GM19328 (cell line): ENCODE results near the gene C6orf120.
A peak's percentile ranks its signal among the peaks of the same experiment; 100 is the strongest.

Experiments used
- ATAC-seq: cut with Tn5 transposase; IDR thresholded peaks from one replicate; pipeline ENCODE4 v1.9.1; 2021; ENCODE audit warnings: mild to moderate bottlenecking, moderate library complexity; ENCODE audit not compliant: unreplicated experiment

C6orf120 gene

DNA sequence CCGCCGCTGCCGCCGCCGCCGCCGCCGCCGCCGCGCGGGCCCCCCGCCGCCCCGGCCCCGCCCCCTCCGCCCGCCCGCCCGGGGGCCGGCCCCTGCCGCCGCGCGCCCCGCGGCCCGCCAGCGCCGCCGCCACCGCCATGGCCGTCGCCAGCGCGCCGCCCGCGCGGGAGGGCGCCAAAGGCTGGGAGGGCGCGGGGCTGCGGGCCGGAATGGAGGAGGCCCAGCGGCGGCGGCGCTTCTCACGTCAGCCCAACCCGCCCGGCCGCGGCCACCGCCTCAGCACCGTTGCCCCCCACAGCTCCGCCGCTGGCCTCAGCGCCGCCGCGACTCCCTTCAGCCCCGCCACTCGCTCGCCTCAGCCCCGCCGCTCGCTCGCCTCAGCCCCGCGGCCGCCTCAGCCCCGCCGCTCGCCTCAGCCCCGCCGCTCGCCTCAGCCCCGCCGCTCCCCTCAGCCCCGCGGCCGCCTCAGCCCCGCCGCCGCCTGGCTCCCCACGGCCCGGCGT lies 22.1 kb downstream of the C6orf120 start:
- peak; percentile 37 for ATAC-seq

DNA sequence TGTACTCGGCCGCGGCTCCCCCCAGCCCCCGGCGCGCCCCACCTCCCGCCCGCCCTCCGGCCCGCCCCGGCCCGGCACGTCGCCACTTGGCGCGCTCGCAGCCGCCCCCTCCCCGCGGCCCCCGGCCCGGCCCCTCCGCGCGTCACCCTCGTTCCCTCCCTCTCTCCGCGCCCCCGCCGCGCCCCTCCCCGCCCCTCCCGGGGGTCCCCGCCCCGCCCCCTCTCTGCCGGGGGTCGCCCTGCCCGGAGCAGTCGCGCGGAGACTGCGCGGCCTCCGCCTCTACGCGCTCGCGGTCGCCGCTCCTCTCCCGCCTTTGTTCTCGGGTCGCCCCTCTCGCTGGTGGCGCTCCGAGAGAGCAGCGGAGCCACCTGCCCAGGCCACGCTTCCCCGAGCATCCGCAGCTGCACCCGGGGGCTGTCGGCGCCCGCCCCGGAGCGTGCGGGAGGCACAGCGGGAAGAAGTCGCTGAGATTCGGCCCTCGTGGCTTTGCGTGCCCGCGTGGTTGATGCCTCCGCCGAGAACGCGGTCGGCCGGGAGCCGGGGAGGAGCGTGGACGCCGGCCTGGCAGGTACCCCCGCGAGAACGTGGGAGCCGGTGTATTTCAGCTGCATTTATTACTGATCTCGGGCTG lies 22.7 kb downstream of the C6orf120 start, which contains the start of gene PHF10:
Gene PHF10, minus strand, starts transcription at position 7 of the 631 bp plus-strand sequence. CDS start 569 bp downstream, outside the sequence.
- peak; percentile 44 for ATAC-seq

DNA sequence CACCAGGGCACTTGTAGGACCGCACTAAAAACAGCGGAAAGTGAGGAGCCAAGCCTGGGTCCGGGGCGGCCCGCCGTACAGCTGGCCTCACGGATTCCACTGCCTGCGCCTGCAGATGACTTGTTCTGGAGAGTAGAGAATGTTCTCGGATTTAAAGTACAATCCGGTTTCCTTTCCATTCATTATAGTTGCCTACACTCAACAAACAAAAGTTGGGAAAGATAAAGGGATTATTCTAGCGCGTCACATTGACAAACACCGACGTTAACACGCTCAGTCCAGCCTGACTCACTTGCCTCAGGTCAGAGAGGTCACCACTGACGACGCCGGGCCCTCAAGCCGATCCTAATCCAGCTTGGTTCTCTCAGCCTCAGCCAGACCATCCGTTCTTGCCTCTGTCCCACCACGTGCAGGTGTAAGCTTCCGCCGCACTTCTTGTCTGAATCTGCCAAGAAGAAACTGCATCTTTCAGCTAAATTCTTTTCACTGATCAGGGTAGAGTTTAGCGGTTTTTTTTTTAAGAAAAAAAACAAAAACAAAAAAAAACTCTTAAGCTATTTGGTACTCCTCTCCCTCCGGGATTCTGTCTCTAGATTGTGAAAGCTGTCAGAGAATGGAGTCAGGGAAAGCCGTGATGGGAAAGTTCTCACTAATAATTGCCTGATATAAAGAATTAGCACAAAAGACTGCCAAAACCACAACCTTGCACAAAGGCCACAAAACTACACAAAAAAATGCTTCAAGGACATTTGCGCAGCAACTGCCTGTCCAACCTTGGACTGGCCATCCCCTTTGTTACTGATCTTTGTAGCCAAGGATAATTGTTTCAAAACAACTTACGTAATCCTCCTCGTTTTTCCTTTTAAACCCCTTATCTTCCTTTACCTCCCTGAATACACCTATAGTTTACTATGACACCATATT lies 23.5 kb downstream of the C6orf120 start:
- no peak for ATAC-seq

DNA sequence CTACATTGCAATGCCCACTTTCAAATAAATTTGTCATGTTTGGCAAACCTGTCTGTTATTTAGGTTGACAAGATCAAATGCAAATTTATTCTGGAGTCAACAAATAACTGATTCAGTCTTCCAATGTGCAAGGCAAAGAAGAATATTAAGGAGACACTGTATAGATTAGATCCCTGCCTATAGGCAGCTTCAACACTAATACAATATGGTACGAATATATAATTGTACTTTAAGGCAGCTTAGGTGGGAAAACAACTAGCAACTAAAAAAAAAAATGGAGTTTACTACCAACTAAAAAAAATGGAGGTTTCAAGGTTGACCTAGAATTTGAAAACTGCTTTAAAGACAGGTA lies 24.1 kb downstream of the C6orf120 start:
- ATAC-seq: no peak

DNA sequence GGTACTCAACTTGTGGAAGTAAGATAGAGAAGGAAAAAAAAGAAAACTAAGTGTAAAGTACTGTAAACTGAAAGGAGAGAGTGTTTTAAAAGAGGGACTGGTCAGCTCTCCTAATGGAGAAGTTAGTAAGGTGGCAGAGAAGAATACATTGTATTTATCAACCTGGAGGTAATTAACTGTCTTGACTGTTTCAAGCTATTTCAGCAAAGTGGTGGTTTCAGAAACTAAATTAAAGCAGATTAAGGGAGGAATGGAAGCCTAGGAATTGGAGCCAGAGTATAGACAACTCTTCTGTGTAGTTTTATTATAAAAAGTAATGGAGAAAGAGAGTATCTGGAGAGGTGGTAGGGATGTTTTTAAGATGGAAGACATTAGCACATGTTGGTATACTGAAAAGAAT lies 25.0 kb downstream of the C6orf120 start:
- no peak for ATAC-seq

DNA sequence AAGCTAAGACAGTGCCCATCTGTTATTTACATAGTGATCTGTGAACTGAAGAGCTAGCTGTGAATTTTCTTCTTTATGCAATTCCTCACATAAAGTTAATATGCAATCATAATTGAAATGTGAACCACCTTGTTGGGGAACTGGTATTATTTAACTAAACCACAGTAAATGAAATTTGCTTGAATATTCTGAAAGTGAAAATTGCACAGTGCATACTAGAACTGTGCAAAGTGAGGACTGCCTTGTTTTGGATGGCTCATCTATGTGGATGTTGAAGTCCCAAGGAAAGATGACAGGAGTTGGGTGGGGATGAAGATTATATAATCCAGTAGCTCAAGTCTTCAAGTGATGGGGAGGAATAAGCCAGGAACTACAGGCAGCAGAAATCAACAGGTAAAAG lies 28.0 kb downstream of the C6orf120 start:
- ATAC-seq: no peak

DNA sequence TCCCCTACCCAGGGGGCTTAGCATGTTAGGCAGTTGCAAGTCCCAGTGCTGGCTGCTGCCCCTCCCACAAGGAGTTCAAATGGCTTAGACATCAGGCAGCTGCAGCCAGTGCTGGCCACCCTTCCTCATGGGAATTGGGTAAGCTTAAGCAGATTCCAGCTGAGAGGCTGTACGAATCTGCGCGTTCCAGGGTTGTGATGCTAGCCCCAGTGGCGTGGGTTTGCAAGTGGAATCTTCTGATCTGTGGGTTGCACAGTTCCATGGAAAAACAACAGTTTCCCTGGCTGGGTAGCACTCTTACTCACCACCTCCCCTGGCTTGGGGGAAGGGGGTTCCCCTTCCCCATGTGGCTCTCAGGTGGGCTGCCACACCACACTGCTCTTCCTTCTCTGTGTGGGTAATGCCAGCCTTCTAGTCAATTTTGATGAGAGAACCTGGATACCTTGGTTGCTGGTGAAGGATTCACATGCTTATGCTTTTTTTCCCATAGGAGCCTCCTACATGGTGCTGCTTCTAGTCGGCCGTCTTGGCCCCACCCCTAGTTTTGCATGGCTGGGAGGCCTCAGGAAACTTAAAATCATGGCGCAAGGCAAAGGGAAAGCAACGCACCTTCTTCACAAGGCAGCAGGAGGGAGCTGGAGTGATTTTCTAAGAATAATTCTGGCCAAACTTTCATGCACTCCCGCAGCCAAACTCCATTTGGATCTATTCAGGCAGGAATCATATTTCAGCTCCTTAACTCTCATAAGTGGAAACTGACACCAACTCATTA lies 36.5 kb downstream of the C6orf120 start:
- no peak for ATAC-seq

DNA sequence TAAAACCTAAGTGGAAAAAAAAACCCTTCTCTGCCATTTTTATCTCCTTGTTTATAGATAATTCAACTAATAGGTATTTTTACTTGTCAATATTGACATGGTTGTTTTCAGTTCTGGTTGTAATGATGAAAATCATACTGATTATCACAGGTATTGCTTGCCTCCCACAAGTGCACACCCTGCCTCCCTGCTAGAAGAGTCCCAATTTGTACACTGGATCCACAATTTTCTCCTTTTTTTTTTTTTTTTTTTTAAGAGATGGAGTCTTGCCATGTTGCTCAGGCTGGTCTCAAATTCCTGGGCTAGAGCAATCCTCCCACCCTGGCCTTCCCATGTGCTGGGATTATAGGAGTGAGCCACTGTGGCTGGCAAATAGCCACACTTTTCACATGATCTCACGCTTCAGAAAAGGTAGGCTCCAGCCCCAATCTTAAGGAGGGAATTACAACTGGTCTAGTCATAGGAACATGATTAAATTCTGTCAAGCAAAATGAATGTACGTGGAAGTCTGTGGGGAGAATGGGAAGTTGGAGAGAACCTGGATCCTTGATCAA lies 37.1 kb downstream of the C6orf120 start:
- no peak for ATAC-seq

DNA sequence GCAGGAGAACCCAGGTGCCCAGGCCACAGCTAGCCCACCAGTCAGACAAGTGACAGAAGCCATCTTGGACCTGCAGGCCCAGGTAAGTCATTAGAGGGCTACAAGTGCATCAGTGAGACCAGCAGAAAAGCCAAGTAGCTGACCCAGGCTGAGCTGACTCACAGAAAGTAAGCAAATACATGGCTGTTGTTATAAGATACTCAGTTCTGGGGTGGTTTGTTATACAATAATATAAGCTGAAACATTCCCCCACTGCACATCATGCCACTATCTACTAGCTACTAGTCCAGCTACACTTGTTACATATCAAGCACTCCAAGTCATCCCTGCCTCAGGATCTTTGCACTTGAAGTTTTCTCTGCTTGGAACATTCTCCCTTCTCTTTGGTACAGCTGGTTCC lies 39.4 kb downstream of the C6orf120 start:
- no peak for ATAC-seq

DNA sequence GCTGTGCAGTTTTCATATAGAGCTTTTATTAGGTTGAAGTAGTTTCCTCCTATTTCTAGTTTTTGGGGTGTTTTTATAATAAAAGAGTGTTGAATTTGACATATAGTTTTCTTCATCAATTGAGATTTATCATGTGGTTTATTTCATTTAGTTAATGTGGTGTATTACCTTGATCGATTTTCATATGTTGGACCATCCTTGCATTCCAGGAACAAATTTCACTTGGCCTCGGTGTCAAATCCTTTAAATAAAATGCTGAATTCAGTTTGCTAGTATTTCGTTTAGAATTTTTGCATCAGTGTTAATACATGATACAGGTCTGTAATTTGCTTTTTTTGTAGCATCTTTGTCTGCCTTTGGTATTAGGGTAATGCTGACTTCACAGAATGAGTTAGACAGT lies 43.5 kb downstream of the C6orf120 start:
- no peak for ATAC-seq

DNA sequence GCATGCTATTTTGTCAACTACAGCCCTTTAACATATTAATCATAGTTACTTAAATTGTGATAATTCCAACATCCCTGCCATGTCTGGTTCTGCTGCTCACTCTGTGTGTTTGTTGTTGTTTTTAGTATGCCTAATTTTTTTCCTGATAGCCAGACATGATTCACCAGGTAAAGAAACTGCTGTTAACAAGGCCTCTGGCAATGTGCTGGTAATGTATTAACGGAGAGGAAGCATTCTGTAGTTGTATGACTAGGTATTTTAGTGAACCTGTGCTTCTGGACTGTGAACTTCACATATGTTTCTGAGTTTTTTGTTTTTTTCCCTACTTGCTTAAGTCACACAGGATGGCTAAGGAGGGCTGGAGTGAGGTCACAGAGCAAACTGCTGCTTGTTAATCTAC lies 44.6 kb downstream of the C6orf120 start:
- no peak for ATAC-seq

DNA sequence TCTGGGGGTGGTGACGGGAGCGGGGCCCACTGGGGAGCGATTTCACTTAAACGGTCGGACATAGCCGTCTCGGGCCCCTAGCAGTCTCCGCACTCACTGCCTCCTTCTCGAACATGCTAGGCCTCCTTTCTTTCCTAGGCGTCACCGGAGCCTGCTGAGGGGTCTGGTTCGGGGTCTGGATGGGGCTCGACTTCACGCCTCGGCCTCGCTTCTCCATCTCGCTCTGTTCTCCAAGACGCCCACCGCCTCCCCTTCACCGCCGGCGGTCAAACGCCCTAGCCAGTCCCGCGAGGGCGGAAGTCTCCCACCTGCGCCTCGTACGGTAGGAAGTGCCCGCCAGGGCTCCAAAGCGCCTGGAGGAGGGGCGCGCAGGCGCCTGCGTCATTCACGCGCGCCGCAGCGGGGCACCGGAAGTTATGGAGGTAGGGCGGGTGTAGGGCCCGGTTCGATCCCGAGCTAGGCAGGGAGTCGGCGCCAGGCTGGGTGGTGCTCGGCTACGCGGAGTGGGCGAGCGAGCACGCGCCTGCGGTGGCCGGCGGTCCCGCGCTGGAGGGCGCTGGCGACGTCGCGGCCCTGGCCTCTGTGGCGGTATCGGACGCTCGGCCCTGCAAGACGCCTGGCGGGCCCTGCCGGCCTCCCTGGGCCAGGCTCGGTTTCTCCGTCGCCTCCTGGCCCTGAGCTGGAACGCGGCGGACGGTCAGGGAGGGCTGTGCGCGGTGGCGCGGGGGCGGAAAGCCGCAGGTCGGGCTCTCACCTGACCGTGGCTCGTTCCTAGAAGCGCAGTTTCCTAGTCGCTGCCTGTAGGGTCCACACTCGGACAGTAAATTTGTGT lies 49.5 kb downstream of the C6orf120 start, which contains the start of the genes DYNLT2 and ERMARD:
Gene DYNLT2, minus strand, starts transcription at position 331 of the 832 bp plus-strand sequence. Its CDS starts 114 bp downstream, at position 217.
Gene ERMARD, plus strand, starts transcription at position 381 of the 832 bp plus-strand sequence. Its CDS starts 36 bp downstream, at position 417.
- peak; percentile 93 for ATAC-seq

DNA sequence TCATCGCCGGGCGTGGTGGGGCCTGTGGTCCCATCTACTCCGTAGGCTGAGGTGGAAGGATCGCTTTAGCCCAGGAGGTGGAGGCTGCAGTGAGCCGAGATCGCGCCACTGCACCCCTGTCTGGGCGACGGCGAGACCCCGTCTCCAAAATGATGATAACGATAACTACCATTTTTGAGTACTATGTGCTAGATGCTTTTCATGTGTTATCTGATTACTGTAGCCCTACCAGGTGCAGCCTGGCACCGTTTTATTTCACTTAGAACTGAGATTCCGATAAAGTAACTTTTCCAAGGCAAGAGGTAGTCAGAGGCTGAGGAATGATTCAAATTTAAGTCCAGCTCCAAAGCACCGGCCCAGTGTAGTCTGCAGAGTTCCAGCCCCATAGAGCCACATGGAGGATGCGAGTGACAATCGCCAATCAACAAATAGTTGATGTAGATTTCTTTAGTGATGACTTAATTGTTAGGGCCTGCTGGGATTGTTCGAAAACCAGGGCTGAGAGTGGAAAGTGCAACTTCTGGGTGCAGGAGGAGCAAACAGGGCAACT lies 50.2 kb downstream of the C6orf120 start:
- ATAC-seq: no peak
